GM12892 (cell line): ENCODE data around the gene MCC.

ENCODE experiments used
- POLR2A ChIP-seq: IDR thresholded peaks from 2 replicates; pipeline ENCODE4 v1.6.1; 2011; ENCODE audit warnings: low read depth, low read length, control low read depth
- POLR2AphosphoS5 ChIP-seq: IDR thresholded peaks from 2 replicates; pipeline ENCODE4 v1.6.1; 2011; ENCODE audit warnings: low read depth, low read length, control low read depth
- TAF1 ChIP-seq: IDR thresholded peaks from 2 replicates; pipeline ENCODE4 v1.6.1; 2011; ENCODE audit warnings: low read depth, mild to moderate bottlenecking, control low read depth, low read length, borderline replicate concordance

GRCh38 chr5:113084402-113085083 lies 403.7 kb downstream of the MCC start:
- no peak for TF ChIP-seq POLR2A
- no peak for TF ChIP-seq POLR2AphosphoS5
- no peak for TF ChIP-seq TAF1
